HG02885 (cell line): Measurements from ENCODE around the gene PPP1CA.

Experiments used
- ATAC-seq: cut with Tn5 transposase; IDR thresholded peaks from one replicate; pipeline ENCODE4 v1.9.1; 2021; ENCODE audit warnings: mild to moderate bottlenecking; ENCODE audit not compliant: unreplicated experiment, poor library complexity

Gene PPP1CA

GRCh38 chr11:67355023-67355793 is 46.5 kb downstream of the PPP1CA start:
- ATAC-seq = no peak

- ATAC-seq = no peak
These were observed 47.3 kb downstream of the PPP1CA start for GRCh38 chr11:67354075-67355022.

- peak; percentile 83 for ATAC-seq
These were observed 48.2 kb downstream of the PPP1CA start, which contains the start of gene POLD4 for GRCh38 chr11:67353317-67354074. TSS of gene POLD4 (minus strand) at chr11:67353546. CDS start at chr11:67353399, 147 bp downstream.

- peak; percentile 12 for ATAC-seq
These were observed 48.9 kb downstream of the PPP1CA start for GRCh38 chr11:67352546-67353316.

- no peak for ATAC-seq
These were observed 50.2 kb downstream of the PPP1CA start for GRCh38 chr11:67351275-67352005.

GRCh38 chr11:67349928-67350465 is 51.7 kb downstream of the PPP1CA start:
- no peak for ATAC-seq

GRCh38 chr11:67349457-67349856 is 52.2 kb downstream of the PPP1CA start:
- no peak for ATAC-seq

- ATAC-seq = no peak
These were observed 52.6 kb downstream of the PPP1CA start for GRCh38 chr11:67349036-67349435.
